ENCODE measurements around the gene EMILIN2. TPM values are rescaled to one million over a fixed set of nuclear protein-coding genes. Genes with fewer than 3 reads are reported as not detected.

Gene EMILIN2
- polyA plus RNA-seq, 2 of the 4 experiments (the other 2 are of a cell fraction), result 5.4 to 7.8 TPM

DNA sequence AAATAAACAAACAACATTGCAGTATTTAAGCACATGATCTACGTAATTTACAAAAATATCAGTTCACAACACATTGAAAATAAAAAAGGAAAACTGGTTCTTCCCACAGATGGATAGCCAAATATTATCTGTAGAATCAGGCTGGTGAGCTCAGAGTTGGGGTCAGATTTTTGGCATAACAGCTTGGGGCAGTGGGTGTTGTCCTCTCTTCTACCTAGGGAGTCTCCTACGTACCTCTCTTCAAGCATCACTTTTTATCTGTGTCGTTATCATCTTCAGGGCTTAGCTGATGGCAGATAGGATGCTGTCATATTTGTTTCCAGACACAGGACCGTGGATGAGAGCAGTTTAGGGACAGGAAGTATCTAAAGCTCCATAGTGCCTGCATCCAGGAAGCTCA, 46.2 kb downstream of the EMILIN2 start (continued):
- TF ChIP-seq EHMT2 (IDR thresholded peaks at IDR 0.05; ENCODE audit: low read depth) (no peak), EHF (CRISPR knock-in tag; IDR thresholded peaks at IDR 0.05) (no peak), MYC (IDR thresholded peaks at IDR 0.05; ENCODE audit: borderline replicate concordance, low read length) (no peak), TP53 (CRISPR knock-in tag; IDR thresholded peaks at IDR 0.05) (no peak)

DNA sequence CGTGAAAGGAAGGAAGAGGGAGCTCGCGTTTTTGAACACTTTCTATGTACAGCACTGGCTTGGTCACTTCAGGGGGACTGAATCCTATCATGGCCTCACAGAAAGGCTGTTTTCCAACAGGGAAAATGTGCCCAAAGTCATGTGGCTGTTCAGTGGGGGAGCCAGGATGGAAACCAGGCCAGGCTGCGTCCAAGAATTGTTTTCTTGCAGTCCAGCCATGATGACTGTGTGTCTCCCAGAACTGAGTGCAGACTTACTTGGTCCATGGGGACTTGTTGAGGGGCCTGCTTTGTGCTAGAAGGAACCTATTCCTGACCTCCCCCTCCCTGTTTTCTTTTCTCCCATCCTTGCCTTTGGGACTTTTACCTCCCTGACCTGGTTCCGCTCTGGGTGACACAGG, 46.9 kb downstream of the EMILIN2 start:
- TF ChIP-seq, protein P1, sequence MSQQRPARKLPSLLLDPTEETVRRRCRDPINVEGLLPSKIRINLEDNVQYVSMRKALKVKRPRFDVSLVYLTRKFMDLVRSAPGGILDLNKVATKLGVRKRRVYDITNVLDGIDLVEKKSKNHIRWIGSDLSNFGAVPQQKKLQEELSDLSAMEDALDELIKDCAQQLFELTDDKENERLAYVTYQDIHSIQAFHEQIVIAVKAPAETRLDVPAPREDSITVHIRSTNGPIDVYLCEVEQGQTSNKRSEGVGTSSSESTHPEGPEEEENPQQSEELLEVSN (IDR thresholded peaks at IDR 0.05; ENCODE audit: borderline replicate concordance, low read depth), result no peak
- no peak for TF ChIP-seq MAZ (IDR thresholded peaks at IDR 0.05; ENCODE audit: borderline replicate concordance, low read depth, low read length)
- ChIA-PET POLR2A (no interaction called here), CTCF (interaction anchor here (0.8 kb wide), 1 partner anchor 13 kb away, joined by 3 read pairs; no protein-coding TSS in a partner anchor)
- DNase-seq (ENCODE audit: low read depth in 1 of 2, low spot score in 1 of 2) (no peak), ATAC-seq (no peak), FAIRE-seq (no peak)
- Histone ChIP-seq H3K27ac (no peak overlapping the region), H3K4me3 (no peak overlapping the region), H3K9me3 (no peaks in the 10 kb centered on the region), H3K4me1 (no peaks in the 10 kb centered on the region), H3K4me2 (no peak overlapping the region)
- WGBS (ENCODE audit: missing lambda C conversion rate), result 91% methylated on average over 4 of the region's 5 CpGs

DNA sequence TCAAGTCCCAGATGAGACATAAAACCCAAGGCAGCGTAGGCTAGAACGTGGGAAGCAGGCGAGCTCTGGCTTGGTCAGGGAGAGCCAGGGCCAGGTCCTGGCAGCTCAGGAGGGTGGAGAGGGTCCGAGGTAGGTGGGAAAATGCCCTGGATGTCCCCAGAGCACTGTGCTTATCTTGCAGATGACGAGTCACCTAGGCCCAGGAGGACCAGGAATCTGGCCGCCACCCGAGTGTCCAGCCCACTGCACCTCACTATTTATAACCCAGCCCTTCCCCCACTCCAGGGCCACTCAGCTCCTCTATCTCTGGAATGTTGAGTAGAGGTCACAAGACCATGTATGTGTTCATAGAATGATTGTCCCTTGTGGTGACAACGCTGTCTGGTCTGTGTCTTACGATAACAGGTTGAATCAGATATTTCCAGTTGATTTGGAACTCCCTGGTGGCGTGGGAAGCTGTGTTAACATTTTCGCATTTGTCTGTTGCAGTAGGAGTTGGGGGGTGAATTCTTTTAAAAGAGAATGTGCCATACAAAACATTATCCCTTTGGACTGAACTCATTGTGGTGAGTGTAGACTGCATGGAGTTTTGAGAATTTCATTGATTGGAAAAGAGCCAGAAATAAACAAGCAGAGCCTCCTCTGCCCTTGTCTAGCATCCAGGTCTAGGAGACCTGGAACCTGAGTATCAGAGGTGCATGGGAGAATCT, 47.5 kb downstream of the EMILIN2 start:
- H3K9me3 ChIP-seq, result no peaks in the 10 kb centered on the region
- FAIRE-seq (no peak), ATAC-seq (no peak), DNase-seq (ENCODE audit: low read depth in 1 of 2, low spot score in 1 of 2) (no peak)
- no peak overlapping the region for H3K4me2 ChIP-seq
- H3K4me1 ChIP-seq, result no peaks in the 10 kb centered on the region
- TF ChIP-seq, protein P2, sequence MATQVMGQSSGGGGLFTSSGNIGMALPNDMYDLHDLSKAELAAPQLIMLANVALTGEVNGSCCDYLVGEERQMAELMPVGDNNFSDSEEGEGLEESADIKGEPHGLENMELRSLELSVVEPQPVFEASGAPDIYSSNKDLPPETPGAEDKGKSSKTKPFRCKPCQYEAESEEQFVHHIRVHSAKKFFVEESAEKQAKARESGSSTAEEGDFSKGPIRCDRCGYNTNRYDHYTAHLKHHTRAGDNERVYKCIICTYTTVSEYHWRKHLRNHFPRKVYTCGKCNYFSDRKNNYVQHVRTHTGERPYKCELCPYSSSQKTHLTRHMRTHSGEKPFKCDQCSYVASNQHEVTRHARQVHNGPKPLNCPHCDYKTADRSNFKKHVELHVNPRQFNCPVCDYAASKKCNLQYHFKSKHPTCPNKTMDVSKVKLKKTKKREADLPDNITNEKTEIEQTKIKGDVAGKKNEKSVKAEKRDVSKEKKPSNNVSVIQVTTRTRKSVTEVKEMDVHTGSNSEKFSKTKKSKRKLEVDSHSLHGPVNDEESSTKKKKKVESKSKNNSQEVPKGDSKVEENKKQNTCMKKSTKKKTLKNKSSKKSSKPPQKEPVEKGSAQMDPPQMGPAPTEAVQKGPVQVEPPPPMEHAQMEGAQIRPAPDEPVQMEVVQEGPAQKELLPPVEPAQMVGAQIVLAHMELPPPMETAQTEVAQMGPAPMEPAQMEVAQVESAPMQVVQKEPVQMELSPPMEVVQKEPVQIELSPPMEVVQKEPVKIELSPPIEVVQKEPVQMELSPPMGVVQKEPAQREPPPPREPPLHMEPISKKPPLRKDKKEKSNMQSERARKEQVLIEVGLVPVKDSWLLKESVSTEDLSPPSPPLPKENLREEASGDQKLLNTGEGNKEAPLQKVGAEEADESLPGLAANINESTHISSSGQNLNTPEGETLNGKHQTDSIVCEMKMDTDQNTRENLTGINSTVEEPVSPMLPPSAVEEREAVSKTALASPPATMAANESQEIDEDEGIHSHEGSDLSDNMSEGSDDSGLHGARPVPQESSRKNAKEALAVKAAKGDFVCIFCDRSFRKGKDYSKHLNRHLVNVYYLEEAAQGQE (IDR thresholded peaks at IDR 0.05), result no peak
- TF ChIP-seq FOXS1 (CRISPR knock-in tag; IDR thresholded peaks at IDR 0.05), result no peak
- 52% methylated on average over 9 of the region's 11 CpGs for WGBS (ENCODE audit: missing lambda C conversion rate)
- CTCF ChIA-PET, result no interaction called here
- H3K27ac ChIP-seq, result no peak overlapping the region
- POLR2A ChIA-PET, result no interaction called here
- H3K4me3 ChIP-seq, result no peak overlapping the region

DNA sequence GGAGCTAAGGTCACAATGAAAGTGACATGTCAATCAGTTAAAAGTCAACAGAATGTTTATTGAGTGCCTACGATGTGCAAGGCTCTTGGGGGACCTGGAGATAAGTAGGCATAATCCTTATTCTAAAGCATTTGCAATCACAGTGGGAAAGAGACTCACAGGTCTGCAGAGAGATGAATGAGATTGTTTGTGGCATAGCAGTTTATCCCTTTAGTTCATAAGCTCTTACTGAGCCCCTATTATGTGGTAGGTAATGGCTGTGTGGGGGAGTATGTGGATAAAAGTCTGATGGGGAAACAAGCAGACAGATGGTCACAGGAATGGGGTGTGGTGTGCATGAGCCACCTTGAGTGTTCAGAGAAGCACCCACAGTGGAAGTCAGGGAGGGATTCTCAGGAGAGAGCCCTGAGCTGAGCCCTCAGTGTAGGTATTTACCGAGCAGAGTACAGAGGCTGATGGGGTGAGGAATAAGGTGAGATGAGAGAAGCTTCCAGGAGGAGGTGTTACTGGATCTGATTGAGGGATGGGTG, 48.1 kb downstream of the EMILIN2 start:
- ChIA-PET POLR2A (no interaction called here), CTCF (no interaction called here)
- no peak overlapping the region for H3K4me3 ChIP-seq
- WGBS (ENCODE audit: missing lambda C conversion rate), result 86% methylated on average over 2 of the region's 2 CpGs
- no peak for FAIRE-seq
- no peak for ATAC-seq
- TF ChIP-seq, protein P3, sequence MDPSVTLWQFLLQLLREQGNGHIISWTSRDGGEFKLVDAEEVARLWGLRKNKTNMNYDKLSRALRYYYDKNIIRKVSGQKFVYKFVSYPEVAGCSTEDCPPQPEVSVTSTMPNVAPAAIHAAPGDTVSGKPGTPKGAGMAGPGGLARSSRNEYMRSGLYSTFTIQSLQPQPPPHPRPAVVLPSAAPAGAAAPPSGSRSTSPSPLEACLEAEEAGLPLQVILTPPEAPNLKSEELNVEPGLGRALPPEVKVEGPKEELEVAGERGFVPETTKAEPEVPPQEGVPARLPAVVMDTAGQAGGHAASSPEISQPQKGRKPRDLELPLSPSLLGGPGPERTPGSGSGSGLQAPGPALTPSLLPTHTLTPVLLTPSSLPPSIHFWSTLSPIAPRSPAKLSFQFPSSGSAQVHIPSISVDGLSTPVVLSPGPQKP (IDR thresholded peaks at IDR 0.05; ENCODE audit: low read depth, low read length), result no peak
- TF ChIP-seq, protein P4, sequence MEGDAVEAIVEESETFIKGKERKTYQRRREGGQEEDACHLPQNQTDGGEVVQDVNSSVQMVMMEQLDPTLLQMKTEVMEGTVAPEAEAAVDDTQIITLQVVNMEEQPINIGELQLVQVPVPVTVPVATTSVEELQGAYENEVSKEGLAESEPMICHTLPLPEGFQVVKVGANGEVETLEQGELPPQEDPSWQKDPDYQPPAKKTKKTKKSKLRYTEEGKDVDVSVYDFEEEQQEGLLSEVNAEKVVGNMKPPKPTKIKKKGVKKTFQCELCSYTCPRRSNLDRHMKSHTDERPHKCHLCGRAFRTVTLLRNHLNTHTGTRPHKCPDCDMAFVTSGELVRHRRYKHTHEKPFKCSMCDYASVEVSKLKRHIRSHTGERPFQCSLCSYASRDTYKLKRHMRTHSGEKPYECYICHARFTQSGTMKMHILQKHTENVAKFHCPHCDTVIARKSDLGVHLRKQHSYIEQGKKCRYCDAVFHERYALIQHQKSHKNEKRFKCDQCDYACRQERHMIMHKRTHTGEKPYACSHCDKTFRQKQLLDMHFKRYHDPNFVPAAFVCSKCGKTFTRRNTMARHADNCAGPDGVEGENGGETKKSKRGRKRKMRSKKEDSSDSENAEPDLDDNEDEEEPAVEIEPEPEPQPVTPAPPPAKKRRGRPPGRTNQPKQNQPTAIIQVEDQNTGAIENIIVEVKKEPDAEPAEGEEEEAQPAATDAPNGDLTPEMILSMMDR (IDR thresholded peaks at IDR 0.05), result no peak
- TF ChIP-seq RFX5 (IDR thresholded peaks at IDR 0.05), result no peak
- TF ChIP-seq ZC3H11A (IDR thresholded peaks at IDR 0.05), result no peak
- no peak for TF ChIP-seq MAZ (IDR thresholded peaks at IDR 0.05; ENCODE audit: borderline replicate concordance, low read depth, low read length)
- no peak for TF ChIP-seq FOSL2 (IDR thresholded peaks at IDR 0.05)
- no peak for TF ChIP-seq FOSL2 (CRISPR knock-in tag; IDR thresholded peaks at IDR 0.05)
- TF ChIP-seq CBX2 (IDR thresholded peaks at IDR 0.05; ENCODE audit: borderline replicate concordance, low read depth), result no peak
- no peak for TF ChIP-seq EP300 (IDR thresholded peaks at IDR 0.05)
- no peak for TF ChIP-seq GATA3 (IDR thresholded peaks at IDR 0.05; ENCODE audit: borderline replicate concordance)
- TF ChIP-seq SREBF2 (IDR thresholded peaks at IDR 0.05), result no peak
- TF ChIP-seq CBX8 (IDR thresholded peaks at IDR 0.05), result no peak
- no peak for TF ChIP-seq JUN (IDR thresholded peaks at IDR 0.05)
- TF ChIP-seq HDAC2 (IDR thresholded peaks at IDR 0.05), result no peak
- TF ChIP-seq TFCP2L1 (CRISPR knock-in tag; IDR thresholded peaks at IDR 0.05), result no peak
- TF ChIP-seq, protein P5, sequence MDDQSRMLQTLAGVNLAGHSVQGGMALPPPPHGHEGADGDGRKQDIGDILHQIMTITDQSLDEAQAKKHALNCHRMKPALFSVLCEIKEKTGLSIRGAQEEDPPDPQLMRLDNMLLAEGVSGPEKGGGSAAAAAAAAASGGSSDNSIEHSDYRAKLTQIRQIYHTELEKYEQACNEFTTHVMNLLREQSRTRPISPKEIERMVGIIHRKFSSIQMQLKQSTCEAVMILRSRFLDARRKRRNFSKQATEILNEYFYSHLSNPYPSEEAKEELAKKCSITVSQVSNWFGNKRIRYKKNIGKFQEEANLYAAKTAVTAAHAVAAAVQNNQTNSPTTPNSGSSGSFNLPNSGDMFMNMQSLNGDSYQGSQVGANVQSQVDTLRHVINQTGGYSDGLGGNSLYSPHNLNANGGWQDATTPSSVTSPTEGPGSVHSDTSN (IDR thresholded peaks at IDR 0.05), result no peak
- no peak for TF ChIP-seq MAFK (IDR thresholded peaks at IDR 0.05; ENCODE audit: partially characterized antibody)
- TF ChIP-seq CHD4 (IDR thresholded peaks at IDR 0.05; ENCODE audit: borderline replicate concordance), result no peak
- H3K4me1 ChIP-seq, result no peaks in the 10 kb centered on the region
- no peaks in the 10 kb centered on the region for H3K9me3 ChIP-seq
- DNase-seq (ENCODE audit: low read depth in 1 of 2, low spot score in 1 of 2), result no peak
- no peak overlapping the region for H3K4me2 ChIP-seq
- no peak overlapping the region for H3K27ac ChIP-seq
